NOMO-1 (cell line): Measurements from ENCODE around the gene CDK4.
"Not testable (repeated sequence)": the region's sequence is repeated elsewhere in the genome, so short reads cannot be mapped to it uniquely, and the experiment has no call there.

Experiments
- DNase-seq, 2 experiments: peaks; one replicate each; lab custom pipeline; 2025; ENCODE audit not compliant: unreplicated experiment in 2 of 2; lab: John Stamatoyannopoulos, UW

Gene CDK4

DNA sequence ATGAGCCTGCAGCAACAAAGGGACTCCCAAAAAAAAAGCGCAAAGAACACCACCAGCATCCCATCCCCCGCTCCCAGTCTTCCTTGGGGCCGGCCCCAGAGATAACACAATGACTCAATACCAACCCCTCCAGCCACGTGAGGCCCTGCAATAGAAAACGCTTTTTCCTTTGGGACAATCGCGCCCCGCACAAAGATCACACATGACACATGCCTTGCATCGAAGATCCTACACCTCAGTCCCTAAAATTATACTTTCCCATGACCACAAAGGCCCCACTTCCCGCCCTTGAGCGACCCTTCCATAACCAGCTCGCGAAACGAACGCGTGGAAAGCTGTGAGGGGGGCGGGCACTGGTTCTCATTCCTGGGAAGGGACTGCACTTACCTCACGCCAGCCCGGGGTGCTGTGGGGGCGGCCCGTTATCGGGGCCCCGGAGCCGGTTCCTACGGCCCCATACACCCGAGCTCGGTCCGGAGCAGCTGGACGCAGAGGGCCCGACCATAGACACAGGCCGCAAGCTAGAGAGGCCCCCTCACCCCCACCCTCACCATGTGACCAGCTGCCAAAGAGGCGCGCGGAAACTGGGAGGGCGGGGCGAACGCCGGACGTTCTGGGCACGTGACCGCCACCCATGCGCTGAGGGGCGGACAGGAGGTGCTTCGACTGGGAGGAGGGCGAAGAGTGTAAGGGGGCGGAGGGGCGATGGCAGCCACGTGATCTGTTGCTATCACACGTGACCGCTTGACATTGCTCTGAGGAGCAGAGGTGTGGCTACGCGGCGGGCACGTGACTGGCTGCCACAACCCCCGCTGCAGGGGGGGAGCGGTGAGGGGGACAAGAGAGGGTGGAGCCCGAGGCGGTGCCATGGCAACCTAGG lies at the start of gene CDK4:
Gene CDK4 (minus strand): TSS at position 523 of the 880 bp plus-strand sequence. CDS start 593 bp downstream, outside the sequence.
- DNase-seq, result peak; percentile 99

DNA sequence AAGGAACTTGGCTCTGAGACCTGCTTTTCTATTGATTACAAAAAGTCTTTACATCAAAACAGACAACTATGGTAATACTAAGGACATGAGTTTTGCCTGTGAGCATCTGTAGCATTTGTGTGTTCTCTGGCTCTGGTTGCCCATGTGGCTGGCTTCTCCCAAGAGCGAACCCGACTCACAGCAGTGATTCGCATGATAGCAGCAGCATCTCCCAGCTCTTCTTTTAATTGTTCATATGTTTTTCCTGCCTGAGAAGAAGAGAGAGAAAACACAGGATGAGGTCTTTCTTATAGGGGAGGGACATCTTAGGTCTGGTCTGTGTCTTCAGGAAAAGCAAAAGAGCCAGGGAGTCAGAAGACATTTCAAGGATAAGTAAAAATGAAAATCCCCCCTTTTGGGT lies 48.9 kb upstream of the CDK4 start:
- DNase-seq, result no peak

DNA sequence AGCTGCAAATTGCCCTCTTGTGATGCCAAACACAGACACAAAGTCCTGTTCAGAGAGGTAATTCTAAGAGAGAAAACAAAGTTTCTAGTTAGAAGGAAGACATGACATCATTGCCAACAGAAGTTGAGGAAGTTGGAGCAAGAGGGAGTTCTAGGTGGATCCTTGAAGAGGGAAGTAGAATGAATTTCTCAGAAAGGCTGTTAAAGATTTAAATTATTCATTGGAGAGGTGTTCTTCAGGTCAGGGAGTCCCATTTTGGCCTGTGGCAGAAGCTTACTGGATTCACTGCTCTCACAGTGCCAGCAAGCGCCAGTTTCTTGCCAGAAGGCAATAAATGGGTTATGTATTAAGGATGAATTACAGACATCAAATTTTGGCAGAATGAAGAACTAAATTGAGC lies 45.8 kb upstream of the CDK4 start:
- peak in 1 of 2 experiments; percentile 42 for DNase-seq

DNA sequence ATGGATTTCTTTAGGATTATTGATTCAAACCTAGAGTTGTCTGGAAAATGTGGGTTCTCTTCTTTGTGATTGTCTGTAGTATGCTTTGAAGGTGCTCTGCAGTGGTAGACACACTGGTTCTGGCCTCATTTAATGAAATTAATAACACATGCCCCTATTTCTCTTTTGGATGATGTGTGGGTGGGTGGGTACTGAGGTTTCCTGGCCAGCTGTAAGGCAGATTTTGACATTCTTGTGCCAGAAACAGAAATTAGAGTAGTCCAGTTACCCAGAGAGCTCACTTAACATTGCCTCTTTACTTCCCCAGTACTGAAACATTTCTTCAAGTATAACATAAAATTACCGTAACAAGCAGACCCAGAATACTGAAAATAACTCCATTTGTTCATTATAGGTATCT lies 44.9 kb upstream of the CDK4 start:
- no peak for DNase-seq

DNA sequence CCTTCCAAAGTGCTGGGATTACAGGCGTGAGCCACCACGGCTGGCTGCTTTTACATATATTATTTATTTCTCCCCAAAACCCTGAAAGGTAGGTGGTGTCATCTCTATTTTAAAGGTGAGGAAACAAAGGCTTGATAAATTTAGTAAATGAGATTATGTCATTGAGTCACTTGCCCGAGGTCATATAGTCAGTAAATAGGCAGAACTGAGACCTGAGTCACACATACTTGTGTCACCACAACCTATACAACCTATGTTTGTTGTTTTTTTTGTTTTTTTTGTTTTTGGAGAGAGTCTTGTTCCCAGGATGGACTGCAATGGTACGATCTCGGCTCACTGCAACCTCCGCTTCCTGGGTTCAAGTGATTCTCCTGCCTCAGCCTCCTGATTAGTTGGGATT lies 43.2 kb upstream of the CDK4 start:
- DNase-seq, result no peak

DNA sequence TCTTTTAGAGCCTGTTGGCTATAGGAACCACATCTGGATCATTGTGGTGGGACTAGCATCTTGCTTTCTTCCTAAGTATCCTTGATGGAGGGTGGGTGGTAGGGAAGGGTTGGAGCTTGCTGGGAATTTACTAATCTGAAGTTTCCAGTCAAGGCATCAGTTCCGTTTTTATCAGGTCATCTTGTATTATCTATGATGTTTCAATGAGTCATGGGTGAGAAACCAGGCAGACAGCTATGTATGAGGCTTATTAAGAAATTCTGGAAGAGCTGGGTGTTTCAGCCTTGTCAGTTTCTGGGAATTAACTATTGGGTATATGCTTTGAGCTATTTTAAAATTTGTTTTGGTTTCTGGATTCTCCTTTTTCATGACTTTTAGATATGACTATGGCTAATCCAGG lies 41.8 kb upstream of the CDK4 start:
- DNase-seq, result no peak

DNA sequence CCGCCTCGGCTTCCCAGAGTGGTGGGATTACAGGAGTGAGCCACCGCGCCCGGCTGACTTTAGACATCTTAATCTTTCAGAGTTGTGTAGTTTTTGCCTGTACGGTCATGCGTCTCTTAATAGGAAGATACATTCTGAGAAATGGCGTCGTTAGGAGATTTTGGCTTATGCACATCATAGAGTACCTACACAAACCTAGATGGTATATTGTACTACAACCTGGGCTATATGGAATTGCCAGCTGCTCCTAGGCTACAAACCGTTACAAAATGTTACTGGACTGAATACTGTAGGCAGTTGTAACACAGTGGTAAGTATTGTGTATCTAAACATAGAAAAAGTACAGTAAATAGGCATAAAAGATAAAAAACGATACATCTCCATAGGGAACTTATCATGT lies 31.8 kb upstream of the CDK4 start:
- DNase-seq, result no peak

DNA sequence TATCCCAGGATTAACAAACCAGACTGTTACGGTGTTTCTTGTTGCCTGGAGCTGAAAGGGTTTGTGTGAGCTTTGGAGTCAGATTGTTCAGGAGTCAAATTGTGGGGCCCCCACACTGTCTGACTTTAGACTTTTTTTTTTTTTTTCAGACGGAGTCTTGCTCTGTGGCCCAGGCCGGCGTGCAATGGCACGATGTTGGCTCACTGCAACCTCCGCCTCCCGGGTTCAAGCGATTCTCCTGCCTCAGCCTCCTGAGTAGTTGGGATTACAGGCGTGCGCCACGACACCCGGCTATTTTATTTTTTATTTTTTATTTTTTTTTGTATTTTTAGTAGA lies 31.3 kb upstream of the CDK4 start:
- no peak for DNase-seq

DNA sequence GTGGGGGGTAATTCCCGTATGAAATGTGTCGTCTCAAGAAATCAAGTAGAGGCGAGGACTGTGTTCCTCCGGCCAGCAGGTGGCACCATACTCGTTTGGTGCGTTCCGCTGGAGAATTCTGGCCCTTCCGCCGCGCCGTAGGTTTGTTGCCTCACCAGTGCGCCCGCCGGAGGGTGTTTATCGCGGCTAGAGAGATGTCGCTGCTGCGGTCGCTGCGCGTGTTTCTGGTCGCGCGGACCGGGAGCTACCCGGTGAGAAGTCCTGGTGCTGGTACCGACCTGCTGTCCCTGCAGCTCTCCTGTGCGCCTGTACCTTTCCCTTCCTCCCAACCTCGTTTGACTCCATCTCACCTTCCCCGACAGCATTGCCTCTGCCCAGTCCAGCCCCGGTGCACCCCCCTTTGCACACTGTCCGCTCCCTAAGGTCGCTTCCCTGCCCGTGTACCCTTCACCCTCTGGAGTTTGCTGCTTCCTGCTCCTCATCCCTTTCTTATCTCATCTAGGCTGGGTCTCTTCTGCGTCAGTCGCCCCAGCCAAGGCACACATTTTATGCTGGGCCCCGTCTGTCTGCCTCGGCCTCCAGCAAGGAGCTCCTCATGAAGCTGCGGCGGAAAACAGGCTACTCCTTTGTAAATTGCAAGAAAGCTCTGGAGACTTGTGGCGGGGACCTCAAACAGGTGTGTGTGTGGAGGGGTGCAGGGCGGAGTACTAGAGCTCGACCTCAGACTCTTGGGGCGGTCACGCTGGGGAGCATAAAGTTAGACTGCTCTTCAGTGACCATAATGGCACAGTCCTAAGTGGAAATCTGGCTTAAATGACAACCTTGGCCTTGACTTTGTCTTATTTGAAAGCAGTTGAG lies 30.7 kb upstream of the CDK4 start, which contains the start of gene TSFM:
Gene TSFM (plus strand): TSS at position 180 of the 858 bp plus-strand sequence. CDS start 15 bp downstream, at position 195.
- peak; percentile 90 to 93 for DNase-seq

DNA sequence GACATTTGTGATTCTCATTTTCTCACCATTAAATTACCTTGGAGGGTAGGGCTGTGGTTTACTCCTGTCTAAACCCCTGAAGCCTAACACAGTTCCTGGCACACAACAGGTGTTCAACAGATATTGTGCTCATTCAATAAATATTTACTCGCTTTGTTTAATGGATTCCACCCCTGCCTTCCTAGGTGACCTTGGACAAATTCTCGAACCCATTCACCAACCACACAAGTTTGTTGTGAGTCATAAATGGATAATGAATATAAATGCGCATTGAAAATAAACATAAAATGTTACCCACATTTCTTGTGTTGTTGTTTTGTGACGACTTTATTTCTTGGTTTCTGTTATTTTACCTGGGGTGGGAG lies 30.1 kb upstream of the CDK4 start:
- no peak for DNase-seq

DNA sequence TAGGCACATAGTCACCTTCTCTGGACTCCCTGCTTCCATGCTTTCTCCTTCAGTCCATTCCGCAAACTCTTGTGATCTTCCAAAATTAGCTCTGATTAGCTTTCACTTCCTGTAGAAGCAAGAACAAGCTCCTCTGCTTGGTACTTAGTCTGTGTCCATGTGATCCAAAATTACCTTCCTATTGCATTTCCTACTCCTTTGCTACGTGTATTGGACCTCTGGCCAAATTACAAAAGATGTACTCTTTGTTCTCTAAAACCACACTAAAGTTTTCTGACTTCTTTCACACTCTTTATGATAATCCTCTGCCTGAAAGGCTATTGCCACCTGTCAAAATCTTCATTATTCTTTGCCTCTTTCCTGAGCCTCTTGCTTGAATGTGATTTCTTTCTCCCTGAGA lies 29.7 kb upstream of the CDK4 start:
- peak in 1 of 2 experiments; percentile 46 for DNase-seq

DNA sequence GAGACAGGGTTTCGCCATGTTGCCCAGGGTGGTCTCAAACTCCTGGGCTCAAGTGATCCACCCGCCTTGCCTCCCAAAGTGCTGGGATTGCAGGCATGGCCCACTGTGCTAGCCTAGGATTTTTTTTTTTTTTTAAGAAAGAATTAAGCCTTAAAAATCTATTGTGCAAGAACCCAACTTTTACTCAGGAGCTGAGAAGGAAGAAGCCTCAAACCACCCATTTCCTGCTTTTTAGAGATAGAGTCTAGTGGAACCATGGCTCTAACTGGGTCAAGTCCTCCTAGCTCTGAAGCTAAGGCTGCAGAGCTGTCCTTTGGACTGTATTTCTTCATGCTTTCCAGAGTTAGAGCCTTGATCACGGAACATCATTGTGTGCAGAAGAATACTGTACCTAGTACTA lies 29.1 kb upstream of the CDK4 start:
- DNase-seq, result peak; percentile 24 to 82

DNA sequence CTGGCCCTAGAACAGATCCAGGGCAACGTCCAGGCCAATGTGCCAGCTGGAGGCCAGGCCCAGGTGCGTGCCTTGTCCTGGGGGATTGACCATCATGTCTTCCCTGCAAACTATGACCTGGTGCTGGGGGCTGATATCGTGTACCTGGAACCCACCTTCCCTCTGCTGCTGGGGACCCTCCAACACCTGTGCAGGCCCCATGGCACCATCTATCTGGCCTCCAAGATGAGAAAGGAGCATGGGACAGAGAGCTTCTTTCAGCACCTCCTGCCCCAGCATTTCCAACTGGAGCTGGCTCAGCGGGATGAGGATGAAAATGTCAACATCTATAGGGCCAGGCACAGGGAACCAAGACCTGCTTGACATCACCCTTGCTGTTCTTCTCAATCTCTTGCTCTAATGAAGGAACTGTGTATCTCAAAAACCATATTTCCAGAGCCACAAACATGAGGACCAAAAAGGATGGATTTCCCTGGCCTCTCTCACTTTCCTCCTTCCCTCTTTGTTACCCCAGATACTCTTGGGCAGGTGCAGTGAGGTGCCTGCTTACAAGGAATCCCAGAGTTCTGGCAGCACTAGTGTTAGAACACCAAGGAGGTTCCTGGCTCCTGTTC lies 28.3 kb upstream of the CDK4 start:
- DNase-seq, result no peak

DNA sequence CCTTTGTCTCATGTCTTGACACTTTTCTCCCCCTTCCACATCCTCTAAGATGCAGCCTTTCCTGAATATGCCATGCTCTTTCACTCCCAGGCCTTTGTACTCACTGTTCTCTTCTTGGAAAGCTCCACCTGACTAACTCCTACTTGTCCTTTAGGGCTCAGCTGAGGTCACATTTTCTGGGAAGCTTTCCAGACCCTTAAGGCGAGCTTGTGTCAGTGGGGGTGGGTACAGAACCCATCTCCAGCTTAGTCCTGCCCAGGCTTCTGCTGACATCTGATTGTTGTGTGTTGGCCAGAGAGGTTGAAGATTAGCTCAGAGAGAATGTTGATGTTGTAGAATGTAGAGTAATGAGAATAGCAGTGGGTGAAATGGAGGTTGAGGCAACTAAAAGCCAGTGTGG lies 27.6 kb upstream of the CDK4 start:
- DNase-seq, result no peak

DNA sequence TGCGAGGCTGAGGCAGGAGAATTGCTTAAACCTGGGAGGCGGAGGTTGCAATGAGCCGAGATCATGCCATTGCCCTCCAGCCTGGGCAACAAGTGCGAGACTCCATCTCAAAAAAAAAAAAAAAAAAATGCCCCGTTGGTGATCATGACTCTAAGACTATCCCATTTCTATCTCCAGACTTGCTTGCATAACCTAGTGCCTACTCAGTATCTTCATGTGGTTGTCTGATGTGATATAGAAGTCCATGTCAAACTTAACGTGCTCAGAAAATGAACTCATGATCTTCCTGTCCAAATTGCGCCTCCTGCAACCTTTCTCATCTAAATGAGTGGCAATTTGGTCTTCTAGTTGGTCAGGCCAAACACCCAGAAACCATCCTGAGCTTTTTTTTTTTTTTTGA lies 25.8 kb upstream of the CDK4 start:
- no peak for DNase-seq

DNA sequence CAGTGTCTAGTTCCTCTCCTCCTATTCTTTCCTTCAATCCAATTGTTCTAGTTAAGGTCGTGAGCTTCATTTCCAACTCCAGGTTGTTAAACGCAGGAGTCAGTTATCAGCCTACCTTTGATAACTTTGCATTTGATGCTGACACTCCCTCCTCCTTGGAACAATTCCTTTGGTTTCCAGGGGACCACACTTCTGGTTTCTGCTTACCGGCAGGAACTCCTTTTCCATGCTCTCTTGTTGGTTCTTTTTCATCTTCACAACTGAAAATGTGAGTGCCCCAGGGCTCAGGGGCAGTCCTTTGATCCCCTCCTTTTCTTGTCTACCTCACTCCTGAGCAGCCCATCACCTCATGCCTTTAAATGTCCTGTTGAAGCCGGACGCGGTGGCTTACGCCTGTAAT lies 25.3 kb upstream of the CDK4 start:
- no peak for DNase-seq

DNA sequence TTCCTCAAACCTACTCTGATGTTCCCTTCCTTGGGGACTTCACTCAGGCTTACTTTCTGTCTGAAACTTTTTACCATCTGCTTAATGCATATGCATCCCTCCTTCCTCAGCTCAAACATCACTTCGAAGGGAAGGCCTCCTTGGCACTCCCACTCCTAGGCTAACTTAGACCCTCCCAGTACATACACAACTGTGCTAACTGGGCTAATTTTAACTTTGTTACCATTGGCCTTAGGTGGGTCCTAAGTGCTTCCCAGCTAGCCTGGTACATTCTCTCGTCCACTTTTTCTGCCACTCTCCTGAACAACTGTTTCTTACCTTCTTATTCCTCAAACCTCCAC lies 24.1 kb upstream of the CDK4 start:
- no peak for DNase-seq

DNA sequence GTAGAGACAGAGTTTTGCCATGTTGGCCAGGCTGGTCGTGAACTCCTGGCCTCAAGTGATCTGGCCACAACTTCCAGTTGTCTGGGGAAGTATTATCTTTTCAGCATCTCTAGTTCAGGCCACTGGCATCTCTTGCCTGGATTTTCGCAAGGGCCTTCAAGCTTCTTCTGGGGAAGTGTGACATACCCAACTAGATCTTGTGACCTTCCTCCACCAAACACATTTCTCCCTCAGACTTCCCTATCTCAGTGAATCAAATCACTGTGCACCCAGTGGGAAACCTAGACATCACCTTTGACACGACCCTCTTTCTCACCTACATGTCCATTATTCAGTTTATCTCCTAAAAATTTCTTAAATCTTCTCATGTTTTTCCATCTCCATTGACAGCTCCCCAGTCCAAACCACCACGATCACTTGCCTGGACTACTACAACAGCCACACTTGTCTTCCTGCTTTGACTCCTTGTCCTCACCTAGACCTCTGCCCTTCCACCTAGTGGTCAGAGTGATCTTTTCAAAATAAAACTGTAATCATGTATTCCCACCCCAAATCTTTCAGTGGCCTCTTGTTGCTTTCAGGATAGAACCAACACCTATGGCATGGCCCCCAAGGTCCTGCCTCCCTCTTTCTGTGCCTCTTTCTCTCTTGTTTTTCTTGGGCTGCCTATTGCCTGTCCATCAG lies 23.6 kb upstream of the CDK4 start:
- peak in 1 of 2 experiments; percentile 11 for DNase-seq

DNA sequence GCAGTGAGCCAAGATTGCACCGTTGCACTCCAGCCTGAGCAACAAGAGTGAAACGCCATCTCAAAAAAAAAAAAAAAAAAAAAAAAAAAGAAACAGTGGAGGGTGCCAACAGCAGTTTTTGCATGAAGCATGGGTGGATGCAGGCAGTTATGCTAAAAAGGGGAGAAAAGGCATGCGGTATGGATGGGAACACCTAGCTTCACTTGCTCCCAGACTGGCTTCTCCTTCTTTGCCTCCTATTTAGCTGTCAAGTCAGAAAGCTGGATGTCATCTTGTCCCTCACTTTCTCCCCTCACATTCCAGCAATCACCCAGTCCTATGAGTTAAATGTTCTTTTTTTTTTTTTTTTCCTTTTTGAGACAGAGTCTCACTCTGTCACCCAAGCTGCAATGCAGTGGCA lies 22.9 kb upstream of the CDK4 start:
- no peak for DNase-seq

DNA sequence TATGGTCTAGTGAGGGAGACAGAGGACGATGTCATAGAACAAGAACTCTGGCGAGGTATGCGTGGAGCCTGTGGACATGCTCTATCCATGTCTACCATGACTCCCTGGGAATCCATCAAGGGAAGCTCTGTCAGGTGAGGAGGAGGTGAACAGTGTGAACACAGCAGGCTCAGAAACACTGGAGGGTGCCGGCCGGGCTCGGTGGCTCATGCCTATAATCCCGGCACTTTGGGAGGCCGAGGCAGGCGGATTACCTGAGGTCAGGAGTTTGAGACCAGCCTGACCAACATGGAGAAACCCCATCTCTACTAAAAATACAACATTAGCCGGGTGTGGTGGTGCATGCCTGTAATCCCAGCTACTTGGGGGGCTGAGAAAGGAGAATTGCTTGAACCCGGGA lies 22.5 kb upstream of the CDK4 start:
- DNase-seq, result not testable (repeated sequence)
